Activated B cell treated with CpG ODN at 0.5 μM for 24 hours (primary cell): ENCODE results near the gene HSPB7. TPM values are rescaled to one million over a fixed set of nuclear protein-coding genes. Genes with fewer than 3 reads are reported as not detected.

Experiments used
- ATAC-seq: fragments of 200-7000 bp; cut with Tn5 transposase; one replicate; pipeline ENCODE4 v1.10.0; 2021; ENCODE audit warnings: low read depth, mild to moderate bottlenecking, moderate library complexity
- CTCF ChIA-PET: fragments of 350-600 bp; sonication (Branson Sonifier 250); formaldehyde crosslinking; loops from one replicate; lab custom pipeline; 2021; ENCODE audit warnings: antibody characterized with exemption; lab: Charles Lee
- POLR2A ChIA-PET: fragments of 350-600 bp; sonication (Branson Sonifier 250); formaldehyde crosslinking; loops from one replicate; lab custom pipeline; 2021; ENCODE audit warnings: antibody characterized with exemption; lab: Charles Lee
- DNase-seq: peaks from one replicate; pipeline ENCODE4 v3.0.0; 2022
- H3K27ac Mint-ChIP-seq: one replicate; pipeline ENCODE4 v1.8.0; 2020; ENCODE audit warnings: mixed read lengths
- H3K27me3 Mint-ChIP-seq: one replicate; pipeline ENCODE4 v1.8.0; 2021; ENCODE audit warnings: mixed read lengths
- H3K36me3 Mint-ChIP-seq: one replicate; pipeline ENCODE4 v1.8.0; 2021; ENCODE audit warnings: low read depth, mixed read lengths
- H3K4me1 Mint-ChIP-seq: one replicate; pipeline ENCODE4 v1.8.0; 2021; ENCODE audit warnings: mixed read lengths
- H3K4me3 Mint-ChIP-seq: one replicate; pipeline ENCODE4 v1.8.0; 2020; ENCODE audit warnings: mild to moderate bottlenecking, mixed read lengths
- H3K9me3 Mint-ChIP-seq: one replicate; pipeline ENCODE4 v1.8.0; 2020; ENCODE audit warnings: mixed read lengths
- intact Hi-C: fragments of 100-400 bp; cut with micrococcal nuclease; formaldehyde crosslinking; loops from one replicate; pipeline ENCODE4 v1.15.1; 2024
- total RNA-seq: library from RNA; stranded (reverse); gene quantifications from 2 replicates; pipeline ENCODE4 v1.2.3, GENCODE V29; 2022
- TF ChIP-seq, protein P1 (sequence below): fragments of 200-600 bp; IDR thresholded peaks from one replicate; pipeline ENCODE4 v1.8.0; 2022; ENCODE audit warnings: antibody characterized with exemption, mild to moderate bottlenecking

The HSPB7 gene
- total RNA-seq, 1 donor from 2014 or later: not detected

DNA sequence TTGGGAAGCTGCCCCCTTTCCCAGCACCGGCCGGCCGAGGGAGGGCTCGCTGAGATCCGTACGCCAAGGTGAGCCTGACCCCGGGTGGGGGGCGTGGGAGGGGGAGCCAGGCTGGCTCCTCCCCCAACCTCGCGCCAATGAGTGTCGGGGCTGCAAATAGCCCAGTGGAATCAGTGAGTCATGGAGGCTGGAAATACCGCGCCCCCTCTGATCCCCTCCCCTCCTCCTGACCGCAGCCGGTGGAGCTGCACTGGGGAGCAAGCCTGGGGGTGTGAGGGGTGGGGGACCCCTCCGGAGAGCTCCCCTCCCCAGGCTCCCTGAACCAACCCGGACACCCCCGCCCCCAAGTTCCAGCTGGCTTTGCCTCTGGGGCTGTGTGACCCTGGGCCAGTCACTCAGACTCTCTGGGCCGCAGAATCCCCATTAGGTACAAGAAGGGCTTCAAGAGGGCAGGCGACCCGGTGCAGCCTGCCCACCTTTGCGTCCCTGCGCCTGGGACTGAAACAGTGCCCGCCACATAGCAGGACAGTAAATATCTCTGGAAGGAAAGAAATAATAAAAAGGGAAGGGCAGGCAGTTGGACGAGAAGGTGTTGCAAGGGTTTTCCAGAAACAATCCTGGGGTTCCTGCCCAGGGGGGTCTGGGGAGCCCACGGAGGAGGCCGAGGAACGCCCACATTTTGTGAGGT, 4.5 kb downstream of the HSPB7 start:
- Mint-ChIP-seq H3K9me3 (no peaks in the 10 kb centered on the region), H3K4me3 (peak overlapping the region; percentile 65), H3K27ac (no peak overlapping the region), H3K27me3 (no peaks in the 10 kb centered on the region), H3K4me1 (peaks cover 27% of the 10 kb centered on the region), H3K36me3 (no peaks in the 10 kb centered on the region)
- DNase-seq (peak; percentile 59), ATAC-seq (peak; percentile 70)
- intact Hi-C loops: no loop called here
- TF ChIP-seq, protein P1, sequence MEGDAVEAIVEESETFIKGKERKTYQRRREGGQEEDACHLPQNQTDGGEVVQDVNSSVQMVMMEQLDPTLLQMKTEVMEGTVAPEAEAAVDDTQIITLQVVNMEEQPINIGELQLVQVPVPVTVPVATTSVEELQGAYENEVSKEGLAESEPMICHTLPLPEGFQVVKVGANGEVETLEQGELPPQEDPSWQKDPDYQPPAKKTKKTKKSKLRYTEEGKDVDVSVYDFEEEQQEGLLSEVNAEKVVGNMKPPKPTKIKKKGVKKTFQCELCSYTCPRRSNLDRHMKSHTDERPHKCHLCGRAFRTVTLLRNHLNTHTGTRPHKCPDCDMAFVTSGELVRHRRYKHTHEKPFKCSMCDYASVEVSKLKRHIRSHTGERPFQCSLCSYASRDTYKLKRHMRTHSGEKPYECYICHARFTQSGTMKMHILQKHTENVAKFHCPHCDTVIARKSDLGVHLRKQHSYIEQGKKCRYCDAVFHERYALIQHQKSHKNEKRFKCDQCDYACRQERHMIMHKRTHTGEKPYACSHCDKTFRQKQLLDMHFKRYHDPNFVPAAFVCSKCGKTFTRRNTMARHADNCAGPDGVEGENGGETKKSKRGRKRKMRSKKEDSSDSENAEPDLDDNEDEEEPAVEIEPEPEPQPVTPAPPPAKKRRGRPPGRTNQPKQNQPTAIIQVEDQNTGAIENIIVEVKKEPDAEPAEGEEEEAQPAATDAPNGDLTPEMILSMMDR: no peak
- POLR2A ChIA-PET: interaction anchor here (0.5 to 0.9 kb wide), 2 partner anchors 36 to 53 kb away, joined by 3 read pairs; no protein-coding TSS in a partner anchor
- CTCF ChIA-PET: interaction anchor here (1.4 kb wide), 1 partner anchor 222 kb away, joined by 3 read pairs; no protein-coding TSS in a partner anchor

DNA sequence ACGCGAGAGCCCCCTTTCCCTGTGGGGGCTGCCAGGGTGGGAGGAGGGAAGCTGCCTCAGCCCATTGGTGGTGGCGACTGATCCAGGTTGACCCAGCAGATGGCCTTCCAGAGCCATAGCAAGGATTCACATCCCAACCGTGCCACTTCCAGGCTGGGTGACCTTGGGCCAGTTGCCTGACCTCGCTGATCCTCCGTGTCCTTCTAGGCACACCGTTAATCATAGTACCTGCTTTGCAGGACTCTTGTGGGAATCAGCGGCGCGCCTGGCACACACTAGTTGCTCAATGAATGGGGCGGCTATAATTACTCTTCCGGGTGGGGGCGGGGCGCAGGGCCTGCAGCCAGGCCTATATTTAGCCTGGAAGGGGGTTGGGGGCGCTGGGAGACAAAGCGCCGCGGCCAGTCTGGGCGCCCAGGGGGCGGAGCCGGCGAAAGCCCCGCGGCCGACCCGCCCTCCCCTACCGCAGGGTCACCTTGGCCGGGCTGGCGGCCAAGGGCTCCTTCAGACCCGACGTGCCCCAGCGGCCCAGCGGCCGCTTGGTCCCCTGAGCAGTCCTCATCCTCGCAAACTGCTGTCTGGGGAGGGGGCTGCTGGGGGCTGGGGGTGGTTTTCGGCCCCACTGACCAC, 5.1 kb downstream of the HSPB7 start:
- ChIA-PET CTCF (interaction anchor here (1.4 kb wide), 1 partner anchor 221 kb away, joined by 3 read pairs; no protein-coding TSS in a partner anchor), POLR2A (interaction anchor here (0.9 kb wide), 1 partner anchor 52 kb away, joined by 3 read pairs; no protein-coding TSS in a partner anchor)
- Mint-ChIP-seq H3K36me3 (no peaks in the 10 kb centered on the region), H3K9me3 (no peaks in the 10 kb centered on the region), H3K27me3 (no peaks in the 10 kb centered on the region), H3K4me1 (peaks cover 27% of the 10 kb centered on the region), H3K27ac (no peak overlapping the region), H3K4me3 (peak overlapping the region; percentile 65)
- ATAC-seq (peak; percentile 33), DNase-seq (peak; percentile 40)
- TF ChIP-seq, protein P1: no peak
- intact Hi-C loops: no loop called here

DNA sequence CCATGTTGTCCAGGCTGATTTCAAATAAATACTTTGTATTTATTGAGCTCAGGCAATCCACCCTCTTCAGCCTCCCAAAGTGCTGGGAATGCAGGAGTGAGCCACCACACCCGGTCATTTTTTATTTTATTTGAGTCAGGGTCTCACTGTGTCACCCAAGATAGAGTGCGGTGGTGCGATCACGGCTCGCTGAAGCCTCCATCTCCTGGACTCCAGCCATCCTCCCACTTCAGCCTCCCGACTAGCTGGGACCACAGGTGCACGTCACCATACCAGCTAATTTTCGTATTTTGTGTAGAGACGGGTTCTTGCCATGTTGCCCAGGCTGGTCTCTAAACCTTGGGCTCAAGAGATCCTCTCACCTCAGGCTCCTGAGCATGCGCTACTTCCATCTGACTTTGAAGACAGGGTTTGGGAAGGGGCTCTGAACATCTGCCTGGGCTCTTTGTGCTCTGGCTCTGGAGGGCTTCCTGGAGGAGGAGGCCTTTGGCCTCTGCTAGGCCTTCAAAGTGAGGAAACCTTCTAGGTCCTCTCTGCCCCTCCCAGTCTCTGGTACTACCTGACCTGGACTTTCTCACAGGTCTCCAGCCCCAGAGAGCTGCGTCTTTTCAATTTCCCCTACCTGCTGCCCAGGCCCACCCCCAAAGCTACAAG, 5.8 kb downstream of the HSPB7 start:
- TF ChIP-seq, protein P1: no peak
- Mint-ChIP-seq H3K27ac (no peak overlapping the region), H3K9me3 (no peaks in the 10 kb centered on the region), H3K27me3 (no peaks in the 10 kb centered on the region), H3K36me3 (no peaks in the 10 kb centered on the region), H3K4me1 (peaks cover 31% of the 10 kb centered on the region), H3K4me3 (peak overlapping the region; percentile 65)
- intact Hi-C loops: no loop called here
- POLR2A ChIA-PET: no interaction called here
- ATAC-seq (no peak), DNase-seq (no peak)
- CTCF ChIA-PET: interaction anchor here (1.4 kb wide), 1 partner anchor 220 kb away, joined by 3 read pairs; no protein-coding TSS in a partner anchor

DNA sequence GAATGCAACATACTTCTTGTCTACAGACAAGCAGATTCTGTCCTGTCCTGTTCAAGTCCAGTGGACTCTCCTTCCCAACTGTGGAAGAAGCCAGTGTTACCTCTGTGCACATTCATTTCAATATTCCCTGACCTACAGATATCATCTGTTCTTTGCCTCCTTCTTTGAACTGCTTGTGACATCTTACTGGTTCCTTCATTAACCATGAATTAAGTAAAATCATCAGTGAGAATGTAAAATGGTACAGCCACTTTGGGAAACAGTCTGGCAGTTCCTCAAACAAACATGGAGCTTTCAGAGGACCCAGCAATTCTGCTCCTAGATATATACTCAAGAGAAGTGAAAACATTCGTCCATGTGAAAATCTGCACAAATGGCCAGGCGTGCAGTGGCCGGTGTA, 7.0 kb downstream of the HSPB7 start:
- no peaks in the 10 kb centered on the region for H3K9me3 Mint-ChIP-seq
- CTCF ChIA-PET: interaction anchor here (1.5 kb wide), 1 partner anchor 219 kb away, joined by 3 read pairs; no protein-coding TSS in a partner anchor
- intact Hi-C loops: no loop called here

More for the DNA sequence above, 7.0 kb downstream of the HSPB7 start:
- ATAC-seq (no peak), DNase-seq (no peak)
- H3K36me3 Mint-ChIP-seq: no peaks in the 10 kb centered on the region
- H3K27ac Mint-ChIP-seq: no peak overlapping the region
- H3K4me1 Mint-ChIP-seq: peaks cover 41% of the 10 kb centered on the region
- TF ChIP-seq, protein P1: no peak
- POLR2A ChIA-PET: no interaction called here
- no peak overlapping the region for H3K4me3 Mint-ChIP-seq
- no peaks in the 10 kb centered on the region for H3K27me3 Mint-ChIP-seq
